ENCODE data around the gene LPAR5. TPM values are rescaled to one million over a fixed set of nuclear protein-coding genes. Genes with fewer than 3 reads are reported as not detected.

The LPAR5 gene
- total RNA-seq, 4 donors from 2014 or later: 0.82 to 4.0 (median 2.3) TPM

DNA sequence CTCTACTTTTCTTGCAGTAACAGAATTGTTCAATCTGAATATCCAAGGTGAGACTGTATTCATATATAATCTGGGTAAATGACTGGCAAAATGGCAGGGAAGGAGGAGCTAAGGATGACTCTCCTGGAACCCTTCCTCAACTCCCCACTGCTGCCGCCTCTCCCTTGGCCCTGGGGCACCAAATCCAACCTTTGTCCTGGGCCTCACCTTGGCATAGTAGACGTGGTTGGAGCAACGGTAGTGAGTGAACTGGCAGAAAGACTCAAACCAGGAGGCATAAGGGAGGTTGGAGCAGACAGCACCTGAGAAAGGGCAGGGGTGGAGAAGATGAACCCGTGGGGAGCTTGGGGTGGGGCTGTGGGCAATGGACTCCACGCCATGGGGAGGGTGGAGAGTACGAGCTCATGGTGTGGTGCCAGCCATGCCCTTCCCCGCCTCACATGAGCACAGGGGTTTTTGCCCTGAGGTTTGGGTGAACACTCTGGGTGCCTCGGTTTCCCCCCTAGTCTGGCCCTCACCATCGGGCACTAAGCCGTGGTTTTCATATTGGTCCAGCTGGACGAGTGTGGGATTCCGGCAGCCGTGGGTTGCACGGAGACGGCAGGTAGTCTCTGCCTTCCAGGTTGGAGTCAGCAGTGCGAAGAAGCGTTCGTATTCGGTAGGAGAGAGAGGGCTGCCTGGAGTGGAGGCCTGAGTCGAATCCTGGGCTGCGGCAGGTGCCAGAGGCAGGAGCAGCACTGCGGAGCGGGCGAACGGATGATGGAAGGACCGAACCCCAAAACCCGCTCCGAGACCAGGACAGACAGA, 10.7 kb upstream of the LPAR5 start:
- TF ChIP-seq, protein P1, sequence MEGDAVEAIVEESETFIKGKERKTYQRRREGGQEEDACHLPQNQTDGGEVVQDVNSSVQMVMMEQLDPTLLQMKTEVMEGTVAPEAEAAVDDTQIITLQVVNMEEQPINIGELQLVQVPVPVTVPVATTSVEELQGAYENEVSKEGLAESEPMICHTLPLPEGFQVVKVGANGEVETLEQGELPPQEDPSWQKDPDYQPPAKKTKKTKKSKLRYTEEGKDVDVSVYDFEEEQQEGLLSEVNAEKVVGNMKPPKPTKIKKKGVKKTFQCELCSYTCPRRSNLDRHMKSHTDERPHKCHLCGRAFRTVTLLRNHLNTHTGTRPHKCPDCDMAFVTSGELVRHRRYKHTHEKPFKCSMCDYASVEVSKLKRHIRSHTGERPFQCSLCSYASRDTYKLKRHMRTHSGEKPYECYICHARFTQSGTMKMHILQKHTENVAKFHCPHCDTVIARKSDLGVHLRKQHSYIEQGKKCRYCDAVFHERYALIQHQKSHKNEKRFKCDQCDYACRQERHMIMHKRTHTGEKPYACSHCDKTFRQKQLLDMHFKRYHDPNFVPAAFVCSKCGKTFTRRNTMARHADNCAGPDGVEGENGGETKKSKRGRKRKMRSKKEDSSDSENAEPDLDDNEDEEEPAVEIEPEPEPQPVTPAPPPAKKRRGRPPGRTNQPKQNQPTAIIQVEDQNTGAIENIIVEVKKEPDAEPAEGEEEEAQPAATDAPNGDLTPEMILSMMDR (IDR thresholded peaks at IDR 0.05; ENCODE audit: low read depth): no peak

DNA sequence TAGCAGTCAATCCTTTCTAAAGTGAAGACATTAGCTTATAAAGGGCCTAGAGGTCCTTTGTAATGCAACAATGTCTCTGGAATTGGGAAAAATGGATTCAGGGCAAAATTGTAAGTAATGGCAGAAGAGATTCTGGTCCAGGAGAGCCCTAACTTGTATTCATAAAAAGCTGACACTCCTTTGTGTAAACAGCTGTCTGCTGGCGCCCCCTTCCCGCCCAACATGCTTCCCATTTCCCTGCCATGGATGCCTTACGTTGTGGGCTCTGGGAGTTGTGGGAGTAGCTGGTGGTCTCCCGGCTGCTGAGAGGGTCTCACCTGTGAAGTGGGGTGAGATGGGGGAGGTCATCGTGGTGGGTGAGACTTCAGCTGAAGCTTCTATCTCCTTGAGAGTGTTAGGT, 9.1 kb upstream of the LPAR5 start:
- TF ChIP-seq, protein P1 (IDR thresholded peaks at IDR 0.05; ENCODE audit: low read depth): no peak

DNA sequence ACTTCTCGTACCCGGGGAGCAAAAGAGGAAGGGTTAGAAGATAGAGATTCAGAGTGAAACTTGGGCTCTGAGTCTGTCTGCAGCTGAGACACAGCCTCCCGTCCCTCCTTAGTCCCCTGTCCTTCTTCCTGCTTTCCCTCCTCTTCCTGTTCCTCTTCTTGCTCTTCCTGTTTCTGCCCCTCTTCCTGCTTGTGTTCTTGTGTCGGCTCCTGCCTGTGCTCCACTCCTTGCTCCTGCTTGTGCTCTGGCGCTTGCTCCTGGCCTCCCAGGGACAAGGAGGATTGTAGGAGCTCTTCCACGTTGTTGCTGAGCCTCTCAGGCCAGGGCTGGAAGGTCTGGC, 8.5 kb upstream of the LPAR5 start:
- TF ChIP-seq, protein P1 (IDR thresholded peaks at IDR 0.05; ENCODE audit: low read depth): no peak

DNA sequence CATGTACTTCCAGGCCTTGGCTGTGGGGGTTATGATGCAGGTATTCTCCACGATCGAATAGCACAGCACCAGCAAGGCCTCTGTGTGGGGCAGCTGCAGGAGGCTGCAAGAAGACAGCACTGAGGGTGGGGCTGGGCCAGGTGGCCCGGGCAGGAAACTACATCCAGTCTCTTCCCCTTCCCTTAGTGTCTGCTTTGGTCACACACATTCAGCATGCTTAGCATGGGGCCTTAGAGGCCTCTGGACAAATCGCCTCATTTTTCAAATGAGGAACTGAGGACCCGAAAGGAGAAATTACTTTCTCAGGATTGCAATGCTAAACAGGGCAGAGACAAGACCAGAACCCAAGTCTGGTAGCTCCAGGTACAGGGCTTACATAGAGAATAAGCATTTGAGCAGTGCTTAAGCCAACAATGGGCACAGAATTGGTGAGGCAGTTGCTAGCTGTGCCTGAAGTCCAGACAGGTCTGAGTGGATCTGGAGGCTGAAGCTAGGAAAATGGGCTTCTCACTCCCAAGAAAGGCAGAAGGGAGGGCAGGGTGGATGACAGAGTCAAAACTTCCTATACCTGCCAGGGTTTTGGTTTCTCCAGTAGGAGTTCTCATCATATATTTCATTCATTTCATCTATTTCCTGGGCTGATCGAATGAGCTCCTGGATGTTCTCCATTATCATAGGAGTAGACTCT, 8.0 kb upstream of the LPAR5 start:
- TF ChIP-seq, protein P1 (IDR thresholded peaks at IDR 0.05; ENCODE audit: low read depth): no peak

DNA sequence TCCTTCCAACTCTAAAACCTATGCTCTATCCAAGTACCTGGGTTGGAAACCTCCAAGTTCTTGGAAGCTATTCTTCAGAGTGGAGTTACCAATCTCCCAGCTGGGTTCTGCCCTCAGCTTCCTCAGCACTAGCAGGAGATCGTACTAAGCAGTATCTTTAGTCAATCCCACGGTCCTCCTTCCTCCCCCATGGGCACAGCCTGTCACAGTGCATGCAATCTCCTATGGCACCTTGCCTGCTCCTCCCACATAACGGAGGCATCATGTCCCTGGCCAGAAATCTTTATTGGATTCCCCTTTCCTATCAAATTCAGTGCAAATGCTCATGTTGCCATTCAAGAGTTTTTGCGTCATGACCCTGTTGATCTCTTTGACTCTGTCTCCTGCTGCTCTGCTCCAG, 5.4 kb upstream of the LPAR5 start:
- TF ChIP-seq, protein P1 (IDR thresholded peaks at IDR 0.05; ENCODE audit: low read depth): no peak

DNA sequence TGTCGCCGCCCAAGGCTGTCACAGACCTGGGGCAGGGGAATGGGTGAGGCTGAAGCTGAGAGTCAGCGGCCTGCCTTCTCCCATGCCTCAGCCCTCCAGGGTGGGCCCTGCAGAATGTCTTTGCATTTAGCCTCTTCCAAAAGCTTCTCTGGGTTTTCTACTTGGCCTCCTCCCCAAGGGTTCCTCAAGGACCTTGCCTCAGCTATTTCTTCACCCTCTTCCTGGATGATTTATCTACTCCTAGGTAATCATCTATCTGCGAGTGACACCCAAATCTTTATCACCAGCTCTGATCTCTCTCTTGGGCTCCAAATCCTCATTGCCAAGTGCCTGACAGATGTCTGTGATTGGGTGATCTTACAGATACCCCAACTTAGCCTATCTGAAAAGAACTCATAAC, 4.7 kb upstream of the LPAR5 start:
- TF ChIP-seq, protein P1 (IDR thresholded peaks at IDR 0.05; ENCODE audit: low read depth): no peak

DNA sequence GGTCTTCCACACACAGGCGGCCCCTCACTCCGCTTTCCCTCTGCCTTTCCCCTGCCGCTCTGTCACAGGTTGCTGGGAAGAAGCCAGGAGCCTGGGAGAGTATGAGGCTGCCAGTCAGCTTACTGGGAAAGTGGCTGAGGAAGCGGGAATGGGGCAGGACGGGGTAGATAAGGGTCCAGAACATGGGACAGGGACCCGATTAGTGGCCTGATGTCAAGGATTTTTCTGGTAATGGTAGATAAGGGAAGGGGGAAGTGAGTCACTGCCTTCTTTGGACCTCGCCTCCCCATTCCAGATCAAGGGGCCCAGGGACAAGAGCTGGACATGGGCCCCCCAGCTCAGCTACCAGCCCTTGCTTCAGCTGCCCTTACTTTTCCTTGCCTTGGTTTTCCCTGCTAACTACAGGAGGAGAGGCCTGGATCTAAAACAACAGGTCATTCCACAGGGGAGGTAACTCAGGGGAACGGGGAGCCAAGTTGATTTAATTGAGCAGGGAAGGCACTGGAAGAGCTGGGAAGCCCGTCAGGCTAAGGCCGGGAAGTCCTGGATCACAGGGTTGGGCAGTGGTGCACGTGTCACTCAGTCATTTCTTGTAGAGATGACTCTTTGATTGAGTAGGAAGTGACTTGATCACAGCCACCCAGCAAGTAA, 3.5 kb upstream of the LPAR5 start:
- TF ChIP-seq, protein P1 (IDR thresholded peaks at IDR 0.05; ENCODE audit: low read depth): no peak

All from subcutaneous adipose tissue (tissue), 4 donors.